A673 (cell line): ENCODE results near the gene TMEM156. TPM values are rescaled to one million over a fixed set of nuclear protein-coding genes. Genes with fewer than 3 reads are reported as not detected.
"Not testable (repeated sequence)": the region's sequence is repeated elsewhere in the genome, so short reads cannot be mapped to it uniquely, and the experiment has no call there.

Experiments
- BruUV-seq: library from RNA; stranded (reverse); fragments of 400-500 nt; replicated peaks from 2 replicates; lab custom pipeline; 2021; lab: Mats Ljungman, UMichigan
- CTCF ChIA-PET: fragments of 300-600 bp; sonication (Branson Sonifier 250); formaldehyde crosslinking; loops from one replicate; lab custom pipeline; 2022; ENCODE audit warnings: antibody characterized with exemption; lab: Charles Lee
- POLR2A ChIA-PET: fragments of 300-600 bp; sonication (Branson Sonifier 250); formaldehyde crosslinking; loops from one replicate; lab custom pipeline; 2022; ENCODE audit warnings: antibody characterized with exemption; ENCODE audit not compliant: low non-redundant PET; lab: Charles Lee
- DNase-seq: peaks from one replicate; pipeline ENCODE4 v3.0.0-alpha.2; 2015; ENCODE audit warnings: low spot score
- H3K27ac ChIP-seq: fragments of 200-600 bp; sonication (generic); 2 replicates; pipeline ENCODE4 v1.5.1; 2016; ENCODE audit warnings: mixed run types, low read depth, mild to moderate bottlenecking, mixed read lengths, antibody characterized with exemption, low read length; ENCODE audit not compliant: poor library complexity, severe bottlenecking
- H3K27me3 ChIP-seq: fragments of 200-600 bp; sonication (generic); replicated peaks from 2 replicates; pipeline ENCODE4 v1.6.1; 2017; ENCODE audit warnings: mixed run types, low read depth, mild to moderate bottlenecking, mixed read lengths, antibody characterized with exemption, low read length; ENCODE audit not compliant: insufficient read depth, poor library complexity
- H3K36me3 ChIP-seq: fragments of 200-600 bp; sonication (generic); 2 replicates; pipeline ENCODE4 v1.6.1; 2016; ENCODE audit warnings: mixed run types, mild to moderate bottlenecking, mixed read lengths, antibody characterized with exemption, low read length; ENCODE audit not compliant: insufficient read depth, poor library complexity, severe bottlenecking
- H3K4me1 ChIP-seq: fragments of 200-600 bp; sonication (generic); 2 replicates; pipeline ENCODE4 v1.6.1; 2017; ENCODE audit warnings: mixed run types, mild to moderate bottlenecking, mixed read lengths, antibody characterized with exemption, low read length; ENCODE audit not compliant: insufficient read depth, poor library complexity, severe bottlenecking
- H3K4me3 ChIP-seq: fragments of 200-600 bp; sonication (generic); 2 replicates; pipeline ENCODE4 v1.5.1; 2016; ENCODE audit warnings: low read depth, mixed run types, mild to moderate bottlenecking, mixed read lengths, low read length; ENCODE audit not compliant: poor library complexity, severe bottlenecking
- H3K9me3 ChIP-seq: fragments of 200-600 bp; sonication (generic); 2 replicates; pipeline ENCODE4 v1.6.1; 2016; ENCODE audit warnings: mixed run types, low read depth, mild to moderate bottlenecking, mixed read lengths, antibody characterized with exemption, low read length; ENCODE audit not compliant: poor library complexity, severe bottlenecking
- EZH2 ChIP-seq: fragments of 200-600 bp; sonication (generic); IDR thresholded peaks from 2 replicates; pipeline ENCODE4 v1.6.1; 2017; ENCODE audit warnings: borderline replicate concordance, low read depth, mild to moderate bottlenecking, mixed read lengths, antibody characterized with exemption, low read length; ENCODE audit not compliant: poor library complexity, severe bottlenecking
- intact Hi-C: fragments of 100-400 bp; cut with micrococcal nuclease; formaldehyde crosslinking; loops from one replicate; pipeline ENCODE4 v1.10.0; 2022; ENCODE audit not compliant: unreplicated experiment
- total RNA-seq: library from RNA; stranded (reverse); gene quantifications from 2 replicates; pipeline ENCODE4 v1.2.3, GENCODE V29; 2021
- TF ChIP-seq, protein P1 (sequence below): fragments of 300-800, 200-600 bp; sonication (generic); conservative IDR thresholded peaks from 2 replicates; pipeline ENCODE4 v1.5.1; 2017; ENCODE audit warnings: low read depth, mild to moderate bottlenecking, antibody characterized with exemption, low read length, moderate library complexity, mixed read lengths

TMEM156 gene
- total RNA-seq, 1 experiment from 2014 or later = not detected

DNA sequence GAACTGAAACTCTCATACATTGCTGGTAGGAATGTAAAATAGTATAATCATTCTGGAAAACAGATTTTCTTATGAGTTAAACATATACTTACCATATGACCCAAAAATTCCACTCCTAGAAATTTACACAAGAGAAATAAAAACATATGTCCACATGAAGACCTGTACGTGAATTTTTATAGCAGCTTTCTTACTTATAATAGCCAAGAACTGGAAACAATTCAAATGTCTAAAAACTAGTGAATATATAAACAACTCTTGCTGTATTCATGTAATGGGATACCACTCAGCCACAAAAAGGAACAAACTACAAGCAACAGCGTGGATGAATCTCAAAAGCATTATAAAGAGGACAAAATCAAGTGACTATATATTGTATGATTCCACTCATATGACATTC is 27.5 kb downstream of the TMEM156 start:
- H3K4me1 ChIP-seq = no peaks in the 10 kb centered on the region
- BruUV-seq = no TSS peak
- H3K9me3 ChIP-seq = no peaks in the 10 kb centered on the region
- no peak overlapping the region for H3K27ac ChIP-seq
- DNase-seq = no peak
- intact Hi-C loops = no loop called here
- no peak for TF ChIP-seq EZH2
- TF ChIP-seq, protein P1, sequence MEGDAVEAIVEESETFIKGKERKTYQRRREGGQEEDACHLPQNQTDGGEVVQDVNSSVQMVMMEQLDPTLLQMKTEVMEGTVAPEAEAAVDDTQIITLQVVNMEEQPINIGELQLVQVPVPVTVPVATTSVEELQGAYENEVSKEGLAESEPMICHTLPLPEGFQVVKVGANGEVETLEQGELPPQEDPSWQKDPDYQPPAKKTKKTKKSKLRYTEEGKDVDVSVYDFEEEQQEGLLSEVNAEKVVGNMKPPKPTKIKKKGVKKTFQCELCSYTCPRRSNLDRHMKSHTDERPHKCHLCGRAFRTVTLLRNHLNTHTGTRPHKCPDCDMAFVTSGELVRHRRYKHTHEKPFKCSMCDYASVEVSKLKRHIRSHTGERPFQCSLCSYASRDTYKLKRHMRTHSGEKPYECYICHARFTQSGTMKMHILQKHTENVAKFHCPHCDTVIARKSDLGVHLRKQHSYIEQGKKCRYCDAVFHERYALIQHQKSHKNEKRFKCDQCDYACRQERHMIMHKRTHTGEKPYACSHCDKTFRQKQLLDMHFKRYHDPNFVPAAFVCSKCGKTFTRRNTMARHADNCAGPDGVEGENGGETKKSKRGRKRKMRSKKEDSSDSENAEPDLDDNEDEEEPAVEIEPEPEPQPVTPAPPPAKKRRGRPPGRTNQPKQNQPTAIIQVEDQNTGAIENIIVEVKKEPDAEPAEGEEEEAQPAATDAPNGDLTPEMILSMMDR = no peak
- POLR2A ChIA-PET = no interaction called here
- H3K36me3 ChIP-seq = no peaks in the 10 kb centered on the region
- no peaks in the 10 kb centered on the region for H3K27me3 ChIP-seq
- CTCF ChIA-PET = no interaction called here
- H3K4me3 ChIP-seq = no peak overlapping the region

DNA sequence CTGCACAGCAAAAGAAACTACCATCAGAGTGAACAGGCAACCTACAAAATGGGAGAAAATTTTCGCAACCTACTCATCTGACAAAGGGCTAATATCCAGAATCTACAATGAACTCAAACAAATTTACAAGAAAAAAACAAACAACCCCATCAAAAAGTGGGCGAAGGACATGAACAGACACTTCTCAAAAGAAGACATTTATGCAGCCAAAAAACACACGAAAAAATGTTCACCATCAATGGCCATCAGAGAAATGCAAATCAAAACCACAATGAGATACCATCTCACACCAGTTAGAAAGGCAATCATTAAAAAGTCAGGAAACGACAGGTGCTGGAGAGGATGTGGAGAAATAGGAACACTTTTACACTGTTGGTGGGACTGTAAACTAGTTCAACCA is 30.2 kb downstream of the TMEM156 start:
- intact Hi-C loops, CTCF ChIA-PET, DNase-seq, H3K27me3 ChIP-seq, BruUV-seq, H3K4me1 ChIP-seq, H3K36me3 ChIP-seq, H3K4me3 ChIP-seq, POLR2A ChIA-PET, H3K27ac ChIP-seq, H3K9me3 ChIP-seq: not testable (repeated sequence)

DNA sequence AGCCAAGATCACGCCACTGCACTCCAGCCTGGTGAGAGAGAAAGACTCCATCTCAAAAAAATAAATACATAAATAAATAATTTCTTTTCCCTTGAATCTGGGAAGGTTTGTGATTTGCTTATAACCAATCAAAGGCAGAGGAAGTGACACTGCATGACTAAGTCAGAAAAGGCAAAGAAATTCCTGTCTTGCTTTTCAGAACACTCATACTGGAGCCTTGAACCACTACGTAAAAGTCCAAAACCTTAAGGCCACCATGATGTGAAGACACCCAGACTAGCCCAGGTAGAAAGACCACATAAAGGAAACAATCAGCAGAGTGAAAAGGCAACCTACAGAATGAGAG is 36.6 kb downstream of the TMEM156 start:
- Histone ChIP-seq H3K4me3 (no peak overlapping the region), H3K36me3 (no peaks in the 10 kb centered on the region), H3K27ac (no peak overlapping the region), H3K4me1 (no peaks in the 10 kb centered on the region), H3K9me3 (no peaks in the 10 kb centered on the region), H3K27me3 (no peaks in the 10 kb centered on the region)
- TF ChIP-seq, protein P1 = no peak
- no peak for TF ChIP-seq EZH2
- ChIA-PET POLR2A (no interaction called here), CTCF (no interaction called here)
- no peak for DNase-seq
- intact Hi-C loops = no loop called here
- BruUV-seq = no TSS peak

DNA sequence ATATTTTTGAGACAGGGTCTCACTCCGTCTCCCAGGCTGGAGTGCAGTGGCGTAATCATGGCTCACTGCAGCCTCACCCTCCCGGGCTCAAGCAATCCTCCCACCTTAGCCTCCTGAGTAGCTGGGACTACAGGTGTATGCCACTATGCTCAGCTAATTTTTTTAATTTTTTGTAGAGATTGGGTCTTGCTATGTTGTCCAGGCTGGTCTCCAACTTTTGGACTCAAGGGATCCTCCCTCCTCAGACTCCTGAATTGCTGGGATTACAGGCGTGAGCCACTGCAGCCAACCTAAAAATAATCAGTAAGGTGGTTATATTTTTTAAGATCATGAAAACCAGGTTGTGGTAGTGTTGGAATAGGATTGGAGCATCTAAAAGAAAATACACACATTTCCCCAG is 38.1 kb downstream of the TMEM156 start:
- Histone ChIP-seq H3K4me1 (no peaks in the 10 kb centered on the region), H3K4me3 (no peak overlapping the region), H3K9me3 (no peaks in the 10 kb centered on the region), H3K27me3 (no peaks in the 10 kb centered on the region), H3K27ac (no peak overlapping the region), H3K36me3 (no peaks in the 10 kb centered on the region)
- no peak for DNase-seq
- BruUV-seq = no TSS peak
- ChIA-PET CTCF (no interaction called here), POLR2A (no interaction called here)
- TF ChIP-seq, protein P1 = no peak
- intact Hi-C loops = no loop called here
